Adrenal gland (tissue), 12 donors: ENCODE results near the gene ROR1. TPM values are rescaled to one million over a fixed set of nuclear protein-coding genes. Genes with fewer than 3 reads are reported as not detected.

Experiments used
- DNase-seq, 7 donors: peaks; one replicate each; pipeline ENCODE4 v3.0.0-alpha.2; 2019 to 2020
- H3K27ac ChIP-seq, 5 donors: fragments of 200-600 bp; sonication (generic) in 4 of 5; 1 replicate in 3 of 5; 2 replicates in 2 of 5; pipeline versions ENCODE4 v1.5.1 to v1.8.0; 2016 to 2020; ENCODE audit warnings: mild to moderate bottlenecking in 1 of 5
- H3K27me3 ChIP-seq: fragments of 200-600 bp; 2 replicates; pipeline ENCODE4 v1.8.0; 2021
- H3K36me3 ChIP-seq, 2 donors: fragments of 200-600 bp; replicated peaks in 1 of 2; 1 replicate in 1 of 2; 2 replicates in 1 of 2; pipeline versions ENCODE4 v1.5.1 to v1.8.0; 2018 to 2022
- H3K4me1 ChIP-seq, 2 donors: fragments of 200-600 bp; replicated peaks in 1 of 2; 1 replicate in 1 of 2; 2 replicates in 1 of 2; pipeline versions ENCODE4 v1.5.1 to v1.8.0; 2018 to 2021
- H3K4me3 ChIP-seq, 4 donors: fragments of 200-600 bp; sonication (generic) in 3 of 4; one replicate each; pipeline ENCODE4 v1.5.1; 2016 to 2018
- H3K9me3 ChIP-seq, 3 donors: fragments of 200-600 bp; sonication (generic) in 1 of 3; replicated peaks in 1 of 3; 1 replicate in 2 of 3; 2 replicates in 1 of 3; pipeline versions ENCODE4 v1.5.1 to v1.8.0; 2016 to 2021
- POLR2A ChIP-seq, 2 donors: fragments of 450-650 bp; IDR thresholded peaks; one replicate each; pipeline ENCODE4 v1.6.1; 2017; ENCODE audit warnings: antibody characterized with exemption in 2 of 2, mild to moderate bottlenecking in 2 of 2, moderate library complexity in 1 of 2
- WGBS, 4 donors: extraction: QIAGEN DNeasy Blood & Tissue Kit in 2 of 4; methylation state at CpG; one replicate each; pipeline versions ENCODE4 v1.1.5 to v1.1.7; 2013 to 2017; 5-methylcytosine and 5-hydroxymethylcytosine counted together
- intact Hi-C, 2 donors: fragments of 100-400 bp; cut with DNase I; formaldehyde crosslinking; loops; one replicate each; pipeline versions ENCODE4 v1.14.1 to v1.15.0; 2022 to 2023
- polyA plus RNA-seq, 3 donors: library from polyadenylated mRNA; stranded (reverse); fragments of 200-250 nt in 2 of 3; fragments of 350-450 nt in 1 of 3; fragmentation: Illumina TruSeq in 1 of 3; extraction: RNeasy Lipid Tissue Mini Kit (QIAGEN cat#74804) in 1 of 3; gene quantifications; one replicate each; pipeline ENCODE4 v1.2.3, GENCODE V29; 2013 to 2014
- total RNA-seq, 9 donors: library from RNA; depleted of rRNA in 4 of 9; stranded (reverse); fragments of >200 nt in 4 of 9; fragments of 120-200 nt in 1 of 9; fragmentation: NEBNext Ultra II Directional in 1 of 9; extraction: Animal tissue kit (Norgen Biotek cat#: 25700) in 1 of 9; gene quantifications; one replicate each; pipeline versions ENCODE4 v1.1.0 to v1.2.4, GENCODE V29; 2013 to 2023
- TF ChIP-seq, protein P1 (sequence below), 6 experiments: fragments of 450-650 bp in 4 of 6; fragments of 200-600 bp in 2 of 6; sonication (generic) in 1 of 6; IDR thresholded peaks; 1 replicate in 5 of 6; 2 replicates in 1 of 6; pipeline versions ENCODE4 v1.5.1 to v1.8.0; 2016 to 2021; ENCODE audit warnings: antibody characterized with exemption in 6 of 6, mild to moderate bottlenecking in 2 of 6, moderate library complexity in 1 of 6
- donor health status: healthy with polysubstance abuse.
- donor health status: Bipolar disorder and iron deficiency.
- donor health status: DM: yes; HTN: yes; CAD: no.
- donor health status: DM: no; HTN: no; CAD: no.
- donor health status: DM: no; HTN: no; CAD: no.
- donor health status: DM: yes; HTN: yes; CAD: no.

The ROR1 gene
- total and polyA plus RNA-seq, 12 donors: 0.54 to 4.6 (median 2.6) TPM

- Histone ChIP-seq H3K4me1 (peaks cover 0 to 6% of the 10 kb centered on the region in 2 donors), H3K27ac (no peak overlapping the region), H3K27me3 (no peaks in the 10 kb centered on the region), H3K9me3 (no peaks in the 10 kb centered on the region), H3K4me3 (no peak overlapping the region), H3K36me3 (no peaks in the 10 kb centered on the region)
- DNase-seq: no peak
- TF ChIP-seq, protein P1, sequence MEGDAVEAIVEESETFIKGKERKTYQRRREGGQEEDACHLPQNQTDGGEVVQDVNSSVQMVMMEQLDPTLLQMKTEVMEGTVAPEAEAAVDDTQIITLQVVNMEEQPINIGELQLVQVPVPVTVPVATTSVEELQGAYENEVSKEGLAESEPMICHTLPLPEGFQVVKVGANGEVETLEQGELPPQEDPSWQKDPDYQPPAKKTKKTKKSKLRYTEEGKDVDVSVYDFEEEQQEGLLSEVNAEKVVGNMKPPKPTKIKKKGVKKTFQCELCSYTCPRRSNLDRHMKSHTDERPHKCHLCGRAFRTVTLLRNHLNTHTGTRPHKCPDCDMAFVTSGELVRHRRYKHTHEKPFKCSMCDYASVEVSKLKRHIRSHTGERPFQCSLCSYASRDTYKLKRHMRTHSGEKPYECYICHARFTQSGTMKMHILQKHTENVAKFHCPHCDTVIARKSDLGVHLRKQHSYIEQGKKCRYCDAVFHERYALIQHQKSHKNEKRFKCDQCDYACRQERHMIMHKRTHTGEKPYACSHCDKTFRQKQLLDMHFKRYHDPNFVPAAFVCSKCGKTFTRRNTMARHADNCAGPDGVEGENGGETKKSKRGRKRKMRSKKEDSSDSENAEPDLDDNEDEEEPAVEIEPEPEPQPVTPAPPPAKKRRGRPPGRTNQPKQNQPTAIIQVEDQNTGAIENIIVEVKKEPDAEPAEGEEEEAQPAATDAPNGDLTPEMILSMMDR (IDR thresholded peaks at IDR 0.05): no peak
- no peak for TF ChIP-seq POLR2A (IDR thresholded peaks at IDR 0.05)
- intact Hi-C loops: no loop called here
- 85 to 94% (median 92%) methylated on average over 8 of the region's 8 CpGs for WGBS, 4 donors
These were observed 103.4 kb downstream of the ROR1 start for GRCh38 chr1:63877021-63877767.

DNA sequence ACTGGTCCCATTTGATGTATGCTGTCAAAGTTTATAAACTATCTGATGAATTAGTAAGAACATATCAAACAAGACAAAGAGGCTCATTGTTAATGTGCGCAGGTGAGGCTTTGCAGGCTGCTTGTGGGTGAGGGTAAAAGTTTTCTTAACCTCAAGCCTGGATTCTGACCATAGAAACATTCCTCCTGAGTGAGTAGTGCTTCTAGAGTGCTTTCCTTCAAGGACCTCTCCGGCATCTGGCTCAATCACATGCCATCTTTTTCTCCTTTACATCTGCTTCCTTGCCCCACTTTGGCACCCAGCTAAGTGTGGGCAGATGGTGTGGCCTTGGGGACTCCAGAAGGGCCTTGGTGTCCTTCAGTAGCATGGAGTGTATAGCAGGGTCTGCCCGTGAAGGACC lies 104.0 kb downstream of the ROR1 start:
- H3K36me3 ChIP-seq: no peaks in the 10 kb centered on the region
- no peak overlapping the region for H3K27ac ChIP-seq
- peaks cover 0 to 6% of the 10 kb centered on the region in 2 donors for H3K4me1 ChIP-seq
- no peak for DNase-seq
- H3K9me3 ChIP-seq: no peaks in the 10 kb centered on the region
- 86 to 94% (median 91%) methylated on average over 3 of the region's 3 CpGs for WGBS, 4 donors
- H3K4me3 ChIP-seq: no peak overlapping the region
- TF ChIP-seq, protein P1 (IDR thresholded peaks at IDR 0.05): no peak
- TF ChIP-seq POLR2A (IDR thresholded peaks at IDR 0.05): no peak
- H3K27me3 ChIP-seq: no peaks in the 10 kb centered on the region
- intact Hi-C loops: no loop called here

DNA sequence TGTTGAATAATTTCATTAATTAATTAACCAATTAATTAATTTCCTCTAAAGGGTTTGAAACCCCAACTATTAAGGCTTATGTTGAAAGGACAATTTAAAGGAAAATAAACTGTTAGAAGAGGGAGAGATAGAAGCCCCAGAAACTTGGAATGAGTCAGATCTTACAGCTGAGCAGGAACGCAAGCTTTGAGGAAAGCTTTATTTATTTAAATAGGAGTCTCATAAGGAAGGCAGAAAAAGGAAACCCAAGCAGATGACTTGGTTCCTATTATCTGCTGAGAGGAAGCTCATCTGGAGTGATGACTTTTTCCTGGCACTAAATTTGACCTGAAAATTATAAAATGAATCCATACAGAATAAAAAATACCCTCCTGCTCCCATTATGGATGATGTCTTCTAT lies 105.1 kb downstream of the ROR1 start:
- Histone ChIP-seq H3K4me3 (no peak overlapping the region), H3K9me3 (no peaks in the 10 kb centered on the region), H3K4me1 (peaks cover 0 to 6% of the 10 kb centered on the region in 2 donors), H3K36me3 (no peaks in the 10 kb centered on the region), H3K27ac (no peak overlapping the region), H3K27me3 (no peaks in the 10 kb centered on the region)
- WGBS, 4 donors: 0 to 68% (median 0%) methylated on average over 1 of the region's 1 CpG
- TF ChIP-seq, protein P1 (IDR thresholded peaks at IDR 0.05): no peak
- TF ChIP-seq POLR2A (IDR thresholded peaks at IDR 0.05): no peak
- intact Hi-C loops: no loop called here
- DNase-seq: no peak

GRCh38 chr1:63880958-63881576 lies 107.2 kb downstream of the ROR1 start:
- Histone ChIP-seq H3K4me1 (no peaks in the 10 kb centered on the region), H3K4me3 (no peak overlapping the region), H3K36me3 (no peaks in the 10 kb centered on the region), H3K9me3 (no peaks in the 10 kb centered on the region), H3K27me3 (no peaks in the 10 kb centered on the region), H3K27ac (no peak overlapping the region)
- intact Hi-C loops: no loop called here
- TF ChIP-seq, protein P1 (IDR thresholded peaks at IDR 0.05): no peak
- TF ChIP-seq POLR2A (IDR thresholded peaks at IDR 0.05): no peak
- 90 to 100% (median 96%) methylated on average over 1 of the region's 1 CpG for WGBS, 4 donors
- DNase-seq: no peak
